Right atrium auricular region (tissue), 2 donors: ENCODE results near the gene PLEKHA7. TPM values are rescaled to one million over a fixed set of nuclear protein-coding genes. Genes with fewer than 3 reads are reported as not detected.

Source experiments
- DNase-seq: peaks from one replicate; pipeline ENCODE4 v3.0.0-alpha.2; 2019; ENCODE audit warnings: low spot score
- H3K27ac ChIP-seq, 2 donors: fragments of 200-600 bp; sonication (generic); 1 replicate in 1 of 2; 2 replicates in 1 of 2; pipeline ENCODE4 v1.5.1; 2016 to 2019
- H3K27me3 ChIP-seq, 2 donors: fragments of 200-600 bp; sonication (generic); one replicate each; pipeline versions ENCODE4 v1.5.1 to v1.6.0; 2017 to 2019
- H3K36me3 ChIP-seq: fragments of 200-600 bp; sonication (generic); one replicate; pipeline ENCODE4 v1.5.1; 2016
- H3K4me1 ChIP-seq, 2 donors: fragments of 200-600 bp; sonication (generic); one replicate each; pipeline versions ENCODE4 v1.5.1 to v1.6.0; 2017 to 2019
- H3K4me3 ChIP-seq, 2 donors: fragments of 200-600 bp; sonication (generic); 1 replicate in 1 of 2; 2 replicates in 1 of 2; pipeline ENCODE4 v1.5.1; 2017 to 2019; ENCODE audit warnings: mild to moderate bottlenecking in 1 of 2, moderate library complexity in 1 of 2
- H3K9me3 ChIP-seq, 2 donors: fragments of 200-600 bp; sonication (generic); one replicate each; pipeline ENCODE4 v1.5.1; 2019
- CTCF ChIP-seq, 2 donors: fragments of 200-600 bp; sonication (generic); IDR thresholded peaks; one replicate each; pipeline ENCODE4 v1.5.1; 2019; ENCODE audit warnings: antibody characterized with exemption in 2 of 2
- total RNA-seq, 2 donors: library from RNA; depleted of rRNA; stranded (reverse); fragments of >200 nt; gene quantifications; one replicate each; pipeline ENCODE4 v1.1.0, GENCODE V29; 2016

PLEKHA7 gene
- total RNA-seq, 2 donors from 2014 or later = 18.8 to 24.6 TPM

GRCh38 chr11:16781936-16782919 lies 232.0 kb downstream of the PLEKHA7 start:
- Histone ChIP-seq H3K27ac (no peak overlapping the region), H3K36me3 (no peaks in the 10 kb centered on the region), H3K4me3 (no peak overlapping the region), H3K27me3 (no peaks in the 10 kb centered on the region), H3K9me3 (no peaks in the 10 kb centered on the region), H3K4me1 (peaks cover 0 to 40% of the 10 kb centered on the region in 2 donors)
- no peak for DNase-seq
- no peak for TF ChIP-seq CTCF (IDR thresholded peaks at IDR 0.05)

GRCh38 chr11:16780698-16781550 lies 233.3 kb downstream of the PLEKHA7 start:
- H3K27me3 ChIP-seq = no peaks in the 10 kb centered on the region
- H3K27ac ChIP-seq = no peak overlapping the region
- H3K9me3 ChIP-seq = no peaks in the 10 kb centered on the region
- H3K4me3 ChIP-seq = no peak overlapping the region
- H3K36me3 ChIP-seq = no peaks in the 10 kb centered on the region
- no peak for TF ChIP-seq CTCF (IDR thresholded peaks at IDR 0.05)
- H3K4me1 ChIP-seq = peaks cover 0 to 28% of the 10 kb centered on the region in 2 donors
- no peak for DNase-seq

- DNase-seq = no peak
- TF ChIP-seq CTCF (IDR thresholded peaks at IDR 0.05) = no peak
- H3K27me3 ChIP-seq = no peaks in the 10 kb centered on the region
- no peaks in the 10 kb centered on the region for H3K9me3 ChIP-seq
- H3K4me1 ChIP-seq = peaks cover 0 to 21% of the 10 kb centered on the region in 2 donors
- no peak overlapping the region for H3K27ac ChIP-seq
- no peak overlapping the region for H3K4me3 ChIP-seq
- no peaks in the 10 kb centered on the region for H3K36me3 ChIP-seq
Observed at GRCh38 chr11:16780146-16780545, 234.1 kb downstream of the PLEKHA7 start.

- Histone ChIP-seq H3K4me3 (no peak overlapping the region), H3K9me3 (no peaks in the 10 kb centered on the region), H3K36me3 (no peaks in the 10 kb centered on the region), H3K27me3 (no peaks in the 10 kb centered on the region), H3K4me1 (peaks cover 0 to 14% of the 10 kb centered on the region in 2 donors), H3K27ac (no peak overlapping the region)
- no peak for TF ChIP-seq CTCF (IDR thresholded peaks at IDR 0.05)
- no peak for DNase-seq
Observed at GRCh38 chr11:16779436-16779835, 234.8 kb downstream of the PLEKHA7 start.

- Histone ChIP-seq H3K4me3 (no peak overlapping the region), H3K9me3 (no peaks in the 10 kb centered on the region), H3K27me3 (no peaks in the 10 kb centered on the region), H3K4me1 (peaks cover 0 to 8% of the 10 kb centered on the region in 2 donors), H3K27ac (no peak overlapping the region), H3K36me3 (no peaks in the 10 kb centered on the region)
- DNase-seq = no peak
- TF ChIP-seq CTCF (IDR thresholded peaks at IDR 0.05) = no peak
Observed at GRCh38 chr11:16778876-16779275, 235.3 kb downstream of the PLEKHA7 start.
